ENCODE measurements around the gene GPR52. TPM values are rescaled to one million over a fixed set of nuclear protein-coding genes. Genes with fewer than 3 reads are reported as not detected.

Gene GPR52
- total RNA-seq, 4 donors from 2014 or later, result 1.9 to 5.2 (median 3.3) TPM

DNA sequence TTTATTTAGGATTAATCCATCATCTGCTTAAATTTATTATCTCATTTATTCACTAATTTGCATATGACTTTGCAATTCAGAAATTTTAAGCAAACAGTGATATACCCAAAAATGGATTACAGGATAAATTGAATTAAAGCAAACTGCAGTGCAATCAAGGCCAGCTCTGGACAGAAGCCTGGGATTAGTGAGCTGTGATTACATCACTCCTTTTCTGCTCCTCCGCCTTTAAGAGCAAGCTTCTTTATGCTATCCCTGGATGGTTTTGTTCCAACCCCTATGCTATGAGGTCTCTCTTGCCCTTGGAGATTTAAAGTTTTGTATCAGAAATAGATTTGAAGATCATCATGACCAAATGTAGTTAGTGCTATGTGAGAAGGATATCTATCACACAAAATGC lies 32.6 kb downstream of the GPR52 start:
- DNase-seq (ENCODE audit: low spot score), result no peak
- no peak for TF ChIP-seq CTCF (IDR thresholded peaks at IDR 0.05)
- no peak for ATAC-seq (ENCODE audit: low FRiP score)

- TF ChIP-seq CTCF (IDR thresholded peaks at IDR 0.05), result no peak
- DNase-seq (ENCODE audit: low spot score) (no peak), ATAC-seq (ENCODE audit: low FRiP score) (no peak)
These were observed 43.8 kb downstream of the GPR52 start for GRCh38 chr1:174491606-174492005.

DNA sequence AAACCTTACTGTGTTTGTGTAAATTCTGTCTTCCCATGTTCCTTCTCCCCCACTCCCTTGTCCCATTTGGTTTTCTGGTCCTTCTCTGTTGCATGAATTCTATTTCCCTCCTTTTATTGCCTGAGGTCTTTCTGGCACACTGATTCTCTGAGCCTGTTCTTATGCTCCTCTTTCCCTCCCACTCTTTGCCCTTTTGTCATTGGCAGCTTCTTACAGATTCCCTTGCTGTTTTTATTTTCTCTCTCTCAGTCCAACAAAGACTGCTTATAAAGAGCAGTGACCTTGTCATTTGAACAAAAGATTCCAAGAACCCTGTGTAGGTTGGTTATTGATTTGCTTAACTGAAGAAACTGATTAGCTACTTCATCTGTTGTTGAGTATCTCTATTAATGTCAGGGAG lies 49.7 kb downstream of the GPR52 start:
- TF ChIP-seq CTCF (IDR thresholded peaks at IDR 0.05), result no peak
- ATAC-seq (ENCODE audit: low FRiP score), result no peak
- DNase-seq (ENCODE audit: low spot score), result no peak

Measured in omental fat pad (tissue), 4 donors.